GM10266 (cell line): Measurements from ENCODE around the gene ATP2B2.

Experiments used
- DNase-seq: peaks from one replicate; pipeline ENCODE4 v3.0.0; 2012; ENCODE audit errors: extremely low spot score
- CTCF ChIP-seq: IDR thresholded peaks from 2 replicates; pipeline ENCODE4 v1.5.1; 2012; ENCODE audit warnings: mild to moderate bottlenecking, low read depth; ENCODE audit not compliant: control insufficient read depth, insufficient read depth; ENCODE audit errors: missing control alignments

The ATP2B2 gene

DNA sequence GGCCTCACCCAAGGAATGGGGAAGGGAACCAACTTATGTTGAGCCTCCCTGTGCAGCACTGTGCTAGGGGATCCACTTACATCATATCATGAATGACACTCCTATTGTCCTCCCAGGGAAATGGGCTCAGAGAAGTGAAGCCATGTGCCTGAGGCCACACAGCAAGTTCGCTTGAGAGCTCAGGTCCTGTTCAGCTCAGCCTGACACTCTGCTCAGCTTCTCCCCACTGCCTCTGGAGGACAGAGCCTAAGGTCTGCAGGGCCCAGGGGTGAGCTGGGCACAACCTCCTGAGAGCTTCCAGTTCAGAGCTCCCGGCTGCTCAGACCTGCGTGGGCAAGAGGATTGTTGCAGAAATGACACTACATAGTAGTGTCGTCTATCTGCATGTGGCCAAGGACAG is 108.5 kb downstream of the ATP2B2 start:
- no peak for TF ChIP-seq CTCF
- no peak for DNase-seq

GRCh38 chr3:10396083-10396482 is 109.3 kb downstream of the ATP2B2 start:
- no peak for DNase-seq
- no peak for TF ChIP-seq CTCF

DNA sequence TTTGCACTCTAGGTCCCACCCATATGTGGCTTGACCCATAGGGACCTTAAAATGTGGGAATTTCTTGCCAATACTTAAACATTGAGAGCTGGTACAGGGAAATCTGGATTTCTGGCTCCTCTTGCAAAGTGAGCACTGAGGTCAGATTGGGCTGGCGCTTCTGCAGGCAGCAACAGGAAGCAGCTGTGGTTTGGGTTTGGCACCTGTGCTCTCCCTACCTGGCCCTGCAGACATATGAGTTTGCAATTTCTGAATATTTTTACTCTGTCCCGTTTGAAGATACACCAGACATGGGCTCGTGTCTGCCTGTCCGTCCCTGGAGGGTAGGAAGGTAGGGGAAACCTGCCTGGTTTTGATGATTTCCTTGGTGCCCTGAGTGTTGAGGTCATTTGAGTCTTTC is 109.7 kb downstream of the ATP2B2 start:
- no peak for TF ChIP-seq CTCF

GRCh38 chr3:10395196-10395595 is 110.2 kb downstream of the ATP2B2 start:
- TF ChIP-seq CTCF: no peak
- DNase-seq: no peak

More for the DNA sequence above, 109.7 kb downstream of the ATP2B2 start:
- no peak for DNase-seq

DNA sequence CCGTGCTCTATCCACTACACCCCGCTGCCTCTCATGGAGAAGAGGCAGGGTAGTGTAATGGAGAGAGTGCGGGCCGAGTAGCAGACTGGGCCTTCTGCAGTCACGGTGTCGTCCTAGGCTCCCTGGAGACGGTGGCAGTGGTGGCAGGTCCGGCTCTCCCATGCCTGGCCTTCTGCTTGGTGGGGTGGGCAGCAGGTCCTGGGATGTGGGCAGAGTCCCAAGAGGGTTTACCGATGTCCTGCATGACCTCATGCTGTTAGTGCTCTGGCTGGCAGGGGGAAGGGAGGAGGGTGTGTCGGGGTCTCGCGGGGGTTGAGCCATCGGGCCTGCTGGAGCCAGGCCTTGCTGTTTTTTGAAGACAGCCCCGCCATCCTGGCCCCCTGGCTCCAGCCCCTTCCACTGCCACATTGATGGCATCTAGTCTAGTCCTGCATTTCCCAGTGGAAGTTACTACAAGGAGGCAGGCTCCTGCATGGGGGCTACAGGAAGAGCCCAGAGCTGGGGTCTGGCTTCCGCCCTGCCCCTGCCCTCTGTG is 110.8 kb downstream of the ATP2B2 start:
- no peak for DNase-seq
- no peak for TF ChIP-seq CTCF

GRCh38 chr3:10393514-10393913 is 111.9 kb downstream of the ATP2B2 start:
- DNase-seq: no peak
- no peak for TF ChIP-seq CTCF

DNA sequence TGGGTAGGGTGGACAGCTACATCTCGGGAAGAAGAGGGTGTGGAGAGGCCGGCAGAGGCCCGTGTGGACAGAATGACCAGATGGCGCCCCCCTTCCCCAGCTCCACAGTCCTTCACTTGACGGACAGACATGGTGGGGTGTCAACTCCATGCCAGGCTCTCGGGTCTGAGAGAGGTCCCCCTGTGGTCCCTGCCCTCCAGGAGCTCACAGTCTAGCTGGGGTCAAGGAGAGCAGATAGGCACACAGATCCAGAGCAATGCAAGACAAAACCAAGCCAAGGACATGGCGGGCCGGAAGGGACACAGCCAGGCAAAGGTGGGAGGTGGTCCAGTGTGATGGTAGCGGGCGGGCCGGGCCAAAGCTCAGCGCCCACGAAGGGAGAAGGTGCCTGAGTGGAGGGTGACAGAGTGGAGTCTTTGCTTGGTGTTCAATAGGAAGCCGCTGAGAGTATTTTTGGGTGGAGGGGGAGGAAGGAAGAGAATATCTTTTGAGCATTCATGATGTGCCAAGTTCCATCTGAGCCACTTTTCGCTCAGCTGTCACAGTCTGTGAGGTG is 112.4 kb downstream of the ATP2B2 start:
- no peak for TF ChIP-seq CTCF

More for the DNA sequence above, 112.4 kb downstream of the ATP2B2 start:
- DNase-seq: no peak
